HEK293T (cell line): ENCODE results near the gene TTC9B.
"Not testable (repeated sequence)": the region's sequence is repeated elsewhere in the genome, so short reads cannot be mapped to it uniquely, and the experiment has no call there.

ENCODE experiments used
- CTBP1 ChIP-seq: fragments of 450-650 bp; IDR thresholded peaks from 2 replicates; pipeline ENCODE4 v1.6.1; 2016; ENCODE audit warnings: borderline replicate concordance
- FOXA1 ChIP-seq: fragments of 450-650 bp; IDR thresholded peaks from 2 replicates; pipeline ENCODE4 v1.6.1; 2016; ENCODE audit warnings: mild to moderate bottlenecking
- TARDBP ChIP-seq: fragments of 450-650 bp; IDR thresholded peaks from 2 replicates; pipeline ENCODE4 v1.6.1; 2016

- not testable (repeated sequence) for TF ChIP-seq CTBP1, TARDBP, FOXA1
Measured at GRCh38 chr19:40219029-40219428, 845 bp upstream of the TTC9B start.
